ENCODE results near the gene MICU1. TPM values are rescaled to one million over a fixed set of nuclear protein-coding genes. Genes with fewer than 3 reads are reported as not detected.

Gene MICU1
- polyA plus RNA-seq, 1 of the 3 experiments (the other 2 are of a cell fraction), result 24.6 TPM

DNA sequence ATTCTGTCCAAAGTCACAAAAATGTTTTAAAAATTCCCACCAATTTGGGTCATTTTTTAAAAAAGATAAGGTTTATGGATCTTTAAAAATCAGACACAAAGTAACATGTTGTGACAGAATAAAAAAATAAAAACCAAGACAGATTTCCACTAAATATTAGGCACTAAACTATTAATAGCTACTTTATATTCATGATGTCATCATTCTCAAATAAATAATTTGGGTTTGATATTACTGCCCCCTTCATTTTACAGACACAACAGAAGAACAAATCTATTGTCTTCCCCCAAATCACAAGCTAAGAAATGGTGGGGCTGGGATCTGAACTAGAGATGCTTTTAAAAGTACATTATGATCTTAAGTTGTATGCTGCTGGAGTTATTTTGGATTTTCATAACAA, 119.4 kb downstream of the MICU1 start (continued):
- TF ChIP-seq FOXM1 (IDR thresholded peaks at IDR 0.05; ENCODE audit: low read depth), result no peak
- no peak for TF ChIP-seq FOSL2 (IDR thresholded peaks at IDR 0.05; ENCODE audit: borderline replicate concordance, low read depth)
- no peak for TF ChIP-seq RAD21 (IDR thresholded peaks at IDR 0.05; ENCODE audit: low read length)

- Histone ChIP-seq H3K27me3 (ENCODE audit: insufficient read depth) (no peaks in the 10 kb centered on the region), H3K27ac (ENCODE audit: low read depth in 2 of 2, low read length in 1 of 2) (no peak overlapping the region), H3F3A (replicated peaks; ENCODE audit: insufficient read depth) (peaks cover 5% of the 10 kb centered on the region), H3K4me2 (no peak overlapping the region), H3K79me2 (ENCODE audit: insufficient read depth) (no peaks in the 10 kb centered on the region), H3K9me2 (no peaks in the 10 kb centered on the region), H3K36me3 (replicated peaks in 1 of 2; ENCODE audit: control insufficient read depth in 1 of 2, insufficient read depth in 2 of 2, low read length in 1 of 2) (peaks cover 0 to 18% of the 10 kb centered on the region in 2 experiments), H3K4me1 (ENCODE audit: control insufficient read depth in 1 of 2, insufficient read depth in 2 of 2, low read depth in 1 of 2, low read length in 1 of 2) (no peaks in the 10 kb centered on the region), H3K9me3 (0 out of 2 replicates have a peak, but pooled peaks cover 5% of the 10 kb centered on the region), H3K4me3 (ENCODE audit: low read depth in 2 of 2, low read length in 1 of 2) (no peak overlapping the region), H3K9ac (no peak overlapping the region), H4K20me1 (ENCODE audit: insufficient read depth) (no peaks in the 10 kb centered on the region), H2AFZ (ENCODE audit: low read depth) (no peak overlapping the region)
- ChIA-PET POLR2A (no interaction called here), CTCF (interaction anchor here (1.1 kb wide), 1 partner anchor 93 kb away, joined by 3 read pairs; no protein-coding TSS in a partner anchor)
- 88% methylated on average over 6 of the region's 6 CpGs for WGBS (ENCODE audit: low lambda C conversion rate)
- TF ChIP-seq USF2 (IDR thresholded peaks at IDR 0.05; ENCODE audit: borderline replicate concordance, low read depth, low read length) (no peak), GABPA (IDR thresholded peaks at IDR 0.05; ENCODE audit: low read depth) (no peak), CTCF (IDR thresholded peaks at IDR 0.05) (no peak), FOSL2 (IDR thresholded peaks at IDR 0.05; ENCODE audit: borderline replicate concordance, low read depth) (no peak), USF1 (IDR thresholded peaks at IDR 0.05; ENCODE audit: borderline replicate concordance, low read depth) (no peak), POLR2AphosphoS5 (IDR thresholded peaks at IDR 0.05; ENCODE audit: low read depth, low read length) (no peak), SMC3 (IDR thresholded peaks at IDR 0.05; ENCODE audit: low read depth, low read length) (no peak), CHD2 (IDR thresholded peaks at IDR 0.05; ENCODE audit: low read length, partially characterized antibody) (no peak), FOXJ3 (CRISPR knock-in tag; IDR thresholded peaks at IDR 0.05) (no peak), RCOR1 (IDR thresholded peaks at IDR 0.05; ENCODE audit: low read length) (no peak), MXI1 (IDR thresholded peaks at IDR 0.05; ENCODE audit: low read depth, low read length) (no peak), TEAD4 (IDR thresholded peaks at IDR 0.05; ENCODE audit: borderline replicate concordance, insufficient read depth) (no peak), FOXM1 (IDR thresholded peaks at IDR 0.05; ENCODE audit: low read depth) (no peak), NFIC (IDR thresholded peaks at IDR 0.05; ENCODE audit: borderline replicate concordance) (no peak), TCF12 (IDR thresholded peaks at IDR 0.05) (no peak), REST (IDR thresholded peaks at IDR 0.05; ENCODE audit: low read depth, low read length) (no peak), EP300 (IDR thresholded peaks at IDR 0.05; ENCODE audit: borderline replicate concordance in 1 of 2, low read depth in 1 of 2, low read length in 1 of 2) (no peak)
- TF ChIP-seq, protein P1, sequence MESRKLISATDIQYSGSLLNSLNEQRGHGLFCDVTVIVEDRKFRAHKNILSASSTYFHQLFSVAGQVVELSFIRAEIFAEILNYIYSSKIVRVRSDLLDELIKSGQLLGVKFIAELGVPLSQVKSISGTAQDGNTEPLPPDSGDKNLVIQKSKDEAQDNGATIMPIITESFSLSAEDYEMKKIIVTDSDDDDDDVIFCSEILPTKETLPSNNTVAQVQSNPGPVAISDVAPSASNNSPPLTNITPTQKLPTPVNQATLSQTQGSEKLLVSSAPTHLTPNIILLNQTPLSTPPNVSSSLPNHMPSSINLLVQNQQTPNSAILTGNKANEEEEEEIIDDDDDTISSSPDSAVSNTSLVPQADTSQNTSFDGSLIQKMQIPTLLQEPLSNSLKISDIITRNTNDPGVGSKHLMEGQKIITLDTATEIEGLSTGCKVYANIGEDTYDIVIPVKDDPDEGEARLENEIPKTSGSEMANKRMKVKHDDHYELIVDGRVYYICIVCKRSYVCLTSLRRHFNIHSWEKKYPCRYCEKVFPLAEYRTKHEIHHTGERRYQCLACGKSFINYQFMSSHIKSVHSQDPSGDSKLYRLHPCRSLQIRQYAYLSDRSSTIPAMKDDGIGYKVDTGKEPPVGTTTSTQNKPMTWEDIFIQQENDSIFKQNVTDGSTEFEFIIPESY (IDR thresholded peaks at IDR 0.05; ENCODE audit: borderline replicate concordance, low read depth), result no peak
- DNase-seq, result no peak
Measured at GRCh38 chr10:72505435-72505834, 120.4 kb downstream of the MICU1 start.
